NCI-H748 treated with DMSO at 0.1 percent for 48 hours (cell line): Measurements from ENCODE around the gene FCHSD1.
"Not testable (repeated sequence)": the region's sequence is repeated elsewhere in the genome, so short reads cannot be mapped to it uniquely, and the experiment has no call there.

Experiments used
- DNase-seq: peaks from one replicate; lab custom pipeline; 2025; lab: John Stamatoyannopoulos, UW

The FCHSD1 gene

GRCh38 chr5:141615991-141616720 lies 35.1 kb downstream of the FCHSD1 start:
- DNase-seq, result no peak

GRCh38 chr5:141613344-141613743 lies 37.9 kb downstream of the FCHSD1 start:
- DNase-seq, result no peak

DNA sequence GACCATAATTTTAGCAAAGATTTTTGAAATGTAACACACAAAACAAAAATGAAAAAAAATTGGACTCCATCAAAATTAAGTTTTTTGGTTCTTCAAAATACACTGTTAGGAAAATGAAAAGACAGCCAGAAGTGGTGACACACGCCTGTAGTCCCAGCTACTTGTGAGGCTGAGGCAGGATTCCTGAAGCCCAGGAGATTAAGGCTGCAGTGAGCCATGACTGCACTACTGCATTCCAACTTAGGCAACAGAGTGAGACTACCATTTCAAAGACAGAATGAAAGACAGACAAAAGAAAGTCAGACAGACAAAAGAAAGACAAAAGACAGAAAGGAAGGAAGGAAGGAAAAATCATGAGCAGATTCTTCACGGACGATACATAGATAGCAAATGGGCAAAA lies 39.9 kb downstream of the FCHSD1 start:
- no peak for DNase-seq

- DNase-seq, result not testable (repeated sequence)
Measured at GRCh38 chr5:141609921-141610320, 41.3 kb downstream of the FCHSD1 start.

GRCh38 chr5:141609044-141609443 lies 42.2 kb downstream of the FCHSD1 start:
- DNase-seq, result no peak

GRCh38 chr5:141608557-141608956 lies 42.7 kb downstream of the FCHSD1 start:
- DNase-seq, result no peak

DNA sequence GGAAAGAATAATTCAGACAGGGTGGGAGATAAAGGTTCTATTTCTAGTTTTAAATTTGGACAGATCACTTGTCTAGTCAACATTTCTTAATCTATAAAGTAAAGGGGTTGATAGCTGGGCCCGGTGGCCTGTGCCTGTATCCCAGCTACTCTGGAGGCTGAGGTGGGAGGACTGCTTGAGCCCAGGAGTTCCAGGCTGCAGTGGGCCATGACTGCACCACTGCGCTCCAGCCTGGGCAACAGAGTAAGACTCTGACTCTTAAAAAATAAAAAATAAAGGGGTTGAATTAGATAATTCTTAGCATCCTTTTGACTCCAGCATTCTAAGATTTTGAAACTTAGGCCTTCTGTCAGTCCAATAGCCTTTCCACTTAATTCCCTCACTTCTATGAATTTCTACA lies 43.2 kb downstream of the FCHSD1 start:
- DNase-seq, result no peak

DNA sequence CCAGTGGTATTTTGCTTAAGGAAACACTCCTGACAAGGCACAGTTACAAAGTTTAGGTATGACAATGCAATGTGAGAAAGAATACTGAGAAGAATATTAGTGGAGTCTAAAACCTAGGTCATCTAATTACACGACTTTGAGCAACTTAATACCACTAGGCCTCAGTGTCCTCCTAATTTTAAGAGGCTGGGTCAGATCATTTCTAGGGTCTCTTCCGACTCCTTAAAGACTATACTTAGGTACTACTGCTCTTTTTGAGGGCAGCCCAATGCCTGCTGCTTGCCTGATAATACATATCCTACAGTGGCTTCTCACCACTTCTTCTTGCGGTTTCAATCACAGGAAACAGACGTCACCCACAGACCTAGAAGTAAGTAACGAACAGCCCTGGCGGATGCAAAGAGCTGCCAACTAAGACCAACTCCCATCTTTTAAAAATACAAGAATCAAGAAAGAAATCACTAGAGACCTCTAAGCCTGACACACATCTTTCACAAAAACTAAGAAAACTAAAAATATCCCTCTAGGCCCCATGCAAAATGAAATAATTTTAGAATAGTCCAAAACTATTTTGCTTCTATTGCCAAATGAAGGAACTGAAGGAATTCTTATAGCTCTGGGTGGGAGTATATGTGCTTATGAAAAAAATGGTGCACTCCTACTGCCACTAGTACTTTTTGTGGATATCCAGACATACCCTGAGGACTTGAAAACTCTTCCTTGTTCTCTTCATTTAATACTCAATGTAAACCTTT lies 45.5 kb downstream of the FCHSD1 start:
- no peak for DNase-seq

DNA sequence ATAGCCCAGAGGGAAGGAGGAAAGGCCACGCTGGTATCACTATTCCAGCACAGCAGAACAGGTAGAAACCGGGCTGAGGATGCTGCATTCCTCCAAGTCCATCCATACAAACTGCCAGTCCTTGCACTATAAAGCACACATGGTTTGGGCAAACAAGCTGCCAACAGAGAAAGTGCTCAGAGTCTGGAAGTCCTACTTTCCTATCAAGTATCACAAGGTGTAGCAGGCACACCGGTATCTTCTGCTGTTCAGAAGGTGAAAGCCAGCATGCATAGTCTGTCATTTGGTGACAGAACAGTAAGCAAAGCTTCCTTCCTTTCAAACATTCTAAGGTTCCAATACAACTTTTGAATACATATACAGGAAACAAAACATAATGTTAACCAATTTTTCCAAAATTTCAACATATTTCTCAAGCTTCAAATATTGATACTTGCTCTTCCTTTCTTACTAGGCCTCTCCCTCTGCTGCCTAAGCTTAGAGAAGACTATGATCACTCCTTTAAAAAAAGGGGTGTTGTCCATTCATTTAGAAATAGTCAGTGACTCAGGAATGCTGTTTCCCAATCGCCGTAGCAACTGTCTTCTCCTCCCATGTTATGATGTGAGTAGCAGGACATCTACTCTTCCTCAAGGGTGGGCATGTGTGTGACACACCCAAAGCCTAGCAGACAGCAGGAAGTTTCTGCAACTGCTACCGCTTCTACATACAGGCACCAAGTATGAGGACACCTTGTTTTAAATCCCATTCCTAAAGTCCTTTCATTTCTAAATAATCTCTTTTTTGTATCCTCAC lies 47.1 kb downstream of the FCHSD1 start:
- DNase-seq, result no peak

DNA sequence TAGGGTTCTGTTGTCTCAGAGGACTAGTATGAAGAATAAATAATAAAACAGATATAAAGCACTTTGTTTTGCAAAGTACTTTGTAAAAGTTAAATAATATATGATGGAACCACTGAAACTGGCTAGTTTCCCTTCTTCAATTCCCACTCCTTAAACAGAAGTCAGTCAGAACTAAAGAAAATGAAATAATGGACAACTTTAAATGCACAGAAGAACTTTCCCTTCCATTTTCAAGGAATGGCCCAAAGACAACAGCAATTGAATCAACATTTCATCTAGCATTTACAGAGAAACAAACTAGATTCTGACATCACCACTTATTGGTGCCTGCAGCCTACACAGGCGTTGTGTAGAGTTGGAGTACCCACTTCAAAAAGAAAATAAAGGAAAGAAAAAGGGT lies 48.6 kb downstream of the FCHSD1 start:
- no peak for DNase-seq

- DNase-seq, result no peak
Measured at GRCh38 chr5:141598391-141599345, 52.5 kb downstream of the FCHSD1 start.

DNA sequence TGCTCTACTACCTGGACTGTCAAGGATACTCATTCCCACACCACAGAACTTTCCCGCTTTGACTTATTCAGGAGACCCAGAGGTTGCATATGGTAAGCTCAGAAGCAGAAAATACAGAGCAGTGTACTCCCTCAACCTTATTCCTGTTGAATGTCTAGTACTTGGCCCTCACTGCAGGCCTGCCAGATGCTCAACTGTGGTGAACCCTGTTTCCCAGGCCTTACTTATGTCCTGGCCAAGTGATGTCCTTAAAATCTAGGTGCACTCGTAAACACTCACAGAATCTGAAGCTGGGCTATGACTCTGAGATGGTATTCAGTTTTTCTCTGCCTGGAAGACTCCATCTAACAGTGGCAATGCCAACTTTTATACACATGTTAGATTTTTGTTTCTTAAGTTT lies 53.4 kb downstream of the FCHSD1 start:
- DNase-seq, result no peak

DNA sequence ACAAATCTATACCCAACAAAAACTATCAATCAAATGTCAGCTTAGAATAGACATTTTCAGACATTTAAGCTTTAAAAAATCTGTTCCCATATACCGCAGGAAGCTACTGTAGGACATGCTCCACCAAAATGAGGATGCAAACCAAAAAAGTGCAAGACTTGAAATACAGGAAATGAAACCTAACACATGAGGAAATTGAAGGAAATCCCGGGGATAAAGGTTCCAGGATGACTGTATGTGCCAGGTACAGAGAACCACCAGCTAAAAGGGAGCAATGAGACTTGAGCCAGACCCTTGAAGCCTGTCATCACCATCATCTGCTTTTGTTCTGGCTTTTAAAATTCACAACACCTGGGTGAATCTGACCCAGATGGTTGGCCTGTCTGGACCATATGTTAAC lies 53.8 kb downstream of the FCHSD1 start:
- DNase-seq, result no peak

DNA sequence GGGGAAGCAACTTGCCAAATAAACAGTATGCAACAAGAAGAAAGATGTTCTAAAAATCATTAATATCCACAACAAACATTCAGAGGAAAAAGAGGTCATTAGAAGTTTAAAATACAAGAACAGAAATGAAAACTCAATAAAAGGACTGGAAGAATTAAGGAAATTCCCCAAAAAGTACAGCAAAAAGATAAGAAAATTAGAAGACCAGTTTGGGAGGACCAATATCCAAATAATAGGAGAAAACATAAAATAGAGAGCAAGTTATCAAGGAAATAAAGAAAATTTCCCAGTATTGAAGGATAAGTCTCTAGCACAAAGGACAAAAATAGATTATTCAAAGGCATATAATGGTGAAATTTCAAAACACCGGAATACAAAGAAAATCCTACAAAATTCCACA lies 54.4 kb downstream of the FCHSD1 start:
- DNase-seq, result no peak

DNA sequence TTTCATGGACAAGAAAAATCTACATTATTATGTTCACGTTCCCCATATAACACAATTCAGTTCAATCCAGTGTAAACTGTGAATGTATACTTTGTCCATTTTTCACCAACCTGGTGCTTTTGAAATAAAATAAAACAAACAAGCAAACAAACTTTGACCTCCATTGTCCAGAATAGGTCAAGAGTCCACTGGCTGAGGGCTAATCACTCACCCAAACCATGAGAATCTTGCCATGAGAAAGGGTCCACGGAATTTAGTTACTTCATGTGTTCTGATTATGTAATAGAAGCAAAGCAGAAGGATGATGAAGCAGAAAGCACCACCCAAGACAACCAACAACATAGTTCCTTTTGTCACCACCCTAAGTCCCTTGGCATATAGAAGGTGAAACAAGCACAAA lies 61.1 kb downstream of the FCHSD1 start:
- DNase-seq, result no peak
